Measurements from ENCODE around the gene SNRPD3.

DNA sequence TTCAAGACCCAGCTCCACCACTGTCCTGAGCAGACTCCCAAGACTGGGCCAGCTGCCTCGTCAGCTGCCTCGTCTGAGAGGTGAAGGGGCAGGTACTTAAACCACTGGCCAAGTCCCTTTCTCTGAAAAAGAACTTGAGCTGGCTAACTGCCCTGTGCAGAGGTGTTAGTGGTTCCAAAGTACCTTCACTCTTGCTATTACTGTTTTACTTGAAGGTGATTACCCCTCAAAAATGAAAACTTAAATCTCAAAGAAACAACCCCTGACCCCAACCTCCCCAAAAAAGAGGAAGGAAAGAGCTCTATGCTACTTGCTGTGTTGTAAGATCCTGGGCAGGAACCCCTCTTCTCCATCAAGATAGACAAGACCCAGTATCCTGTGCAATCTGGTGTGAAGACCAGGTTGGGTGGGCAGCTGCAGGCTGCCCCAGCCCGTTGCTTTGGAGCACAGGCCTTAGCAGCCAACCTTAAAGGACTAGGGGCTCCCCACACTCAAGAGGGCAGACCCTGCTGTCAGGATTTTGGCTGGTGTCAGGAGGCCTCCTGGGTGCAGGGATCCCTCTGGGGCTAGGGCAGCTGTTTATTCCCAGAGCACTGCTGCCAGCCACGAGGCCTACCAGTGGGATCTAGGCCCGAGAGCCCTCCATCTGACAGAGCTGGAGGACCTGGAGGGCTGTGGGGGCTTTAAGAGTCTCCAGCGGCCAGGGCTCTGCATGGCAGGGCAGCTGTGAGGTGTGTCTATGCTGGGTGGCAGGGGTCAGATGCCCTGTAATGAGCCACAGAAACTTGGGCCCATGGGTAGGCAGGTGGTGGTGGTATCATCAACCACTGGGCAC lies 13.9 kb upstream of the SNRPD3 start:
- TF ChIP-seq EZH2phosphoT487 (IDR thresholded peaks at IDR 0.05; ENCODE audit: borderline replicate concordance, low read length) (no peak), CTCF (conservative IDR thresholded peaks at IDR 0.05; ENCODE audit: low read depth, low read length) (no peak)

Measured in PC-3 (cell line).